GM06990 (cell line): ENCODE data around the gene PABPC4L.
"Not testable (repeated sequence)": the region's sequence is repeated elsewhere in the genome, so short reads cannot be mapped to it uniquely, and the experiment has no call there.

Experiments used
- DNase-seq: peaks from one replicate; pipeline ENCODE4 v3.0.0-alpha.2; 2011; ENCODE audit not compliant: insufficient read length; ENCODE audit errors: extremely low read depth
- H3K27me3 ChIP-seq: replicated peaks from 2 replicates; pipeline ENCODE4 v1.6.0; 2011; ENCODE audit warnings: low read length; ENCODE audit not compliant: control insufficient read depth, insufficient read depth
- H3K36me3 ChIP-seq: 2 replicates; pipeline ENCODE4 v1.5.1; 2011; ENCODE audit warnings: low read length; ENCODE audit not compliant: control insufficient read depth, insufficient read depth
- H3K4me3 ChIP-seq: replicated peaks from 2 replicates; pipeline ENCODE4 v1.5.1; 2011; ENCODE audit warnings: low read depth, mild to moderate bottlenecking, control low read depth, low read length
- CTCF ChIP-seq: IDR thresholded peaks from 2 replicates; pipeline ENCODE4 v1.5.1; 2011; ENCODE audit warnings: low read length, control low read depth, mild to moderate bottlenecking, inconsistent platforms; ENCODE audit not compliant: insufficient read depth, poor library complexity, severe bottlenecking

PABPC4L gene

GRCh38 chr4:134215620-134216344 lies 14.2 kb upstream of the PABPC4L start:
- Histone ChIP-seq H3K4me3 (no peak overlapping the region), H3K36me3 (no peaks in the 10 kb centered on the region), H3K27me3 (no peaks in the 10 kb centered on the region)
- no peak for TF ChIP-seq CTCF
- DNase-seq: no peak

- H3K4me3 ChIP-seq, H3K27me3 ChIP-seq, H3K36me3 ChIP-seq, DNase-seq: not testable (repeated sequence)
Observed at GRCh38 chr4:134207955-134208354, 6.4 kb upstream of the PABPC4L start.

GRCh38 chr4:134202166-134202956 lies 772 bp upstream of the PABPC4L start:
- H3K36me3 ChIP-seq: no peaks in the 10 kb centered on the region
- TF ChIP-seq CTCF: no peak
- H3K4me3 ChIP-seq: no peak overlapping the region
- no peaks in the 10 kb centered on the region for H3K27me3 ChIP-seq
- no peak for DNase-seq

- no peak for TF ChIP-seq CTCF
- DNase-seq: no peak
- no peaks in the 10 kb centered on the region for H3K36me3 ChIP-seq
- no peaks in the 10 kb centered on the region for H3K27me3 ChIP-seq
- no peak overlapping the region for H3K4me3 ChIP-seq
Observed at GRCh38 chr4:134200811-134201215, 776 bp downstream of the PABPC4L start.

GRCh38 chr4:134189949-134190348 lies 11.6 kb downstream of the PABPC4L start:
- Histone ChIP-seq H3K27me3 (no peaks in the 10 kb centered on the region), H3K36me3 (no peaks in the 10 kb centered on the region), H3K4me3 (no peak overlapping the region)
- DNase-seq: no peak
- no peak for TF ChIP-seq CTCF

GRCh38 chr4:134189480-134189879 lies 12.1 kb downstream of the PABPC4L start:
- H3K27me3 ChIP-seq: no peaks in the 10 kb centered on the region
- H3K36me3 ChIP-seq: no peaks in the 10 kb centered on the region
- no peak for TF ChIP-seq CTCF
- no peak overlapping the region for H3K4me3 ChIP-seq
- no peak for DNase-seq
